Measurements from ENCODE around the gene GALNT18. TPM values are rescaled to one million over a fixed set of nuclear protein-coding genes. Genes with fewer than 3 reads are reported as not detected.

Gene GALNT18
- total RNA-seq, 1 donor from 2014 or later, result 24.4 TPM

GRCh38 chr11:11477695-11478420 lies 143.9 kb downstream of the GALNT18 start:
- H3K27me3 ChIP-seq (ENCODE audit: low read depth), result no peaks in the 10 kb centered on the region
- no peak overlapping the region for H3K4me3 ChIP-seq
- no peak for DNase-seq
- H3K27ac ChIP-seq (replicated peaks), result no peak overlapping the region
- H3K4me1 ChIP-seq, result peaks cover 66% of the 10 kb centered on the region
- intact Hi-C loops (cut with micrococcal nuclease), result no loop called here
- no peaks in the 10 kb centered on the region for H3K9me3 ChIP-seq (replicated peaks)
- TF ChIP-seq CTCF (IDR thresholded peaks at IDR 0.05; ENCODE audit: borderline replicate concordance), result no peak
- H3K36me3 ChIP-seq, result no peaks in the 10 kb centered on the region

GRCh38 chr11:11476971-11477645 lies 144.7 kb downstream of the GALNT18 start:
- H3K27ac ChIP-seq (replicated peaks), result no peak overlapping the region
- no peak for DNase-seq
- no peaks in the 10 kb centered on the region for H3K27me3 ChIP-seq (ENCODE audit: low read depth)
- H3K4me3 ChIP-seq, result no peak overlapping the region
- no peaks in the 10 kb centered on the region for H3K36me3 ChIP-seq
- peaks cover 66% of the 10 kb centered on the region for H3K4me1 ChIP-seq
- H3K9me3 ChIP-seq (replicated peaks), result no peaks in the 10 kb centered on the region
- intact Hi-C loops (cut with micrococcal nuclease), result no loop called here
- no peak for TF ChIP-seq CTCF (IDR thresholded peaks at IDR 0.05; ENCODE audit: borderline replicate concordance)

GRCh38 chr11:11476499-11476898 lies 145.3 kb downstream of the GALNT18 start:
- TF ChIP-seq CTCF (IDR thresholded peaks at IDR 0.05; ENCODE audit: borderline replicate concordance), result no peak
- intact Hi-C loops (cut with micrococcal nuclease), result no loop called here
- Histone ChIP-seq H3K36me3 (no peaks in the 10 kb centered on the region), H3K27me3 (ENCODE audit: low read depth) (no peaks in the 10 kb centered on the region), H3K27ac (replicated peaks) (no peak overlapping the region), H3K9me3 (replicated peaks) (no peaks in the 10 kb centered on the region), H3K4me3 (no peak overlapping the region), H3K4me1 (peaks cover 66% of the 10 kb centered on the region)
- DNase-seq, result no peak

- Histone ChIP-seq H3K27ac (replicated peaks) (no peak overlapping the region), H3K36me3 (no peaks in the 10 kb centered on the region), H3K4me1 (peaks cover 64% of the 10 kb centered on the region), H3K27me3 (ENCODE audit: low read depth) (no peaks in the 10 kb centered on the region), H3K4me3 (no peak overlapping the region), H3K9me3 (replicated peaks) (no peaks in the 10 kb centered on the region)
- intact Hi-C loops (cut with micrococcal nuclease), result no loop called here
- no peak for DNase-seq
- TF ChIP-seq CTCF (IDR thresholded peaks at IDR 0.05; ENCODE audit: borderline replicate concordance), result no peak
These were observed 149.7 kb downstream of the GALNT18 start for GRCh38 chr11:11472106-11472505.

- no peak for TF ChIP-seq CTCF (IDR thresholded peaks at IDR 0.05; ENCODE audit: borderline replicate concordance)
- Histone ChIP-seq H3K27me3 (ENCODE audit: low read depth) (no peaks in the 10 kb centered on the region), H3K27ac (replicated peaks) (no peak overlapping the region), H3K4me1 (peaks cover 61% of the 10 kb centered on the region), H3K36me3 (no peaks in the 10 kb centered on the region), H3K9me3 (replicated peaks) (no peaks in the 10 kb centered on the region), H3K4me3 (no peak overlapping the region)
- intact Hi-C loops (cut with micrococcal nuclease), result no loop called here
- no peak for DNase-seq
These were observed 150.6 kb downstream of the GALNT18 start for GRCh38 chr11:11471201-11471600.
